Fibroblast of lung (primary cell): ENCODE measurements around the gene FGF1.

Experiments used
- EZH2 ChIP-seq: IDR thresholded peaks from 2 replicates; pipeline ENCODE4 v1.5.1; 2012; ENCODE audit warnings: low read length, control low read depth, mild to moderate bottlenecking; ENCODE audit errors: missing control alignments
- TF ChIP-seq, protein P1 (sequence below), 2 donors: IDR thresholded peaks in 1 of 2; conservative IDR thresholded peaks in 1 of 2; 1 replicate in 1 of 2; 2 replicates in 1 of 2; pipeline ENCODE4 v1.5.1; 2011 to 2012; ENCODE audit warnings: low read length in 2 of 2, control low read depth in 1 of 2, inconsistent platforms in 1 of 2, low read depth in 1 of 2, mild to moderate bottlenecking in 1 of 2

DNA sequence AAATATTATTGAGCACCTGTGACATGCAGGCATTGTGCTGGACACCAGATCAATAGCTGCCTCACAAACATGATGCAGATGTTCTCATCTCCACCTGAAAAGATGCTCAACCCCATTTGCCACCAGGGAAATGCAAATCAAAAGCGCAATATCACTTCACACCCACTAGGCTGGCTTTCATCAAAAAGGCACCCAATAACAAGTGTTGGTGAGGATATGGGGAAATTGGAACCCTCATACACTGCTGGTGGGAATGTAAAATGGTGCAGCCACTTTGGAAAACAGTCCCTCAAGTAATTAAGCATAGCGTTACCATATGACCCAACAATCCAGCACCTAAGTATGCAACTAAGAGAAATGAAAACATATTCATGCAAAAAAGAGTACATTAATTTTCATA lies 24.7 kb downstream of the FGF1 start:
- TF ChIP-seq, protein P1, sequence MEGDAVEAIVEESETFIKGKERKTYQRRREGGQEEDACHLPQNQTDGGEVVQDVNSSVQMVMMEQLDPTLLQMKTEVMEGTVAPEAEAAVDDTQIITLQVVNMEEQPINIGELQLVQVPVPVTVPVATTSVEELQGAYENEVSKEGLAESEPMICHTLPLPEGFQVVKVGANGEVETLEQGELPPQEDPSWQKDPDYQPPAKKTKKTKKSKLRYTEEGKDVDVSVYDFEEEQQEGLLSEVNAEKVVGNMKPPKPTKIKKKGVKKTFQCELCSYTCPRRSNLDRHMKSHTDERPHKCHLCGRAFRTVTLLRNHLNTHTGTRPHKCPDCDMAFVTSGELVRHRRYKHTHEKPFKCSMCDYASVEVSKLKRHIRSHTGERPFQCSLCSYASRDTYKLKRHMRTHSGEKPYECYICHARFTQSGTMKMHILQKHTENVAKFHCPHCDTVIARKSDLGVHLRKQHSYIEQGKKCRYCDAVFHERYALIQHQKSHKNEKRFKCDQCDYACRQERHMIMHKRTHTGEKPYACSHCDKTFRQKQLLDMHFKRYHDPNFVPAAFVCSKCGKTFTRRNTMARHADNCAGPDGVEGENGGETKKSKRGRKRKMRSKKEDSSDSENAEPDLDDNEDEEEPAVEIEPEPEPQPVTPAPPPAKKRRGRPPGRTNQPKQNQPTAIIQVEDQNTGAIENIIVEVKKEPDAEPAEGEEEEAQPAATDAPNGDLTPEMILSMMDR (conservative IDR thresholded peaks at IDR 0.05 in 1 of 2, IDR thresholded peaks at IDR 0.05 in 1 of 2; ENCODE audit: low read depth in 1 of 2, low read length in 2 of 2), result no peak
- no peak for TF ChIP-seq EZH2
